HuH-7 (cell line): Measurements from ENCODE around the gene KRTAP5-6.

Experiments
- DNase-seq: peaks from one replicate; pipeline ENCODE4 v3.0.0; 2011; ENCODE audit warnings: low spot score

Gene KRTAP5-6

DNA sequence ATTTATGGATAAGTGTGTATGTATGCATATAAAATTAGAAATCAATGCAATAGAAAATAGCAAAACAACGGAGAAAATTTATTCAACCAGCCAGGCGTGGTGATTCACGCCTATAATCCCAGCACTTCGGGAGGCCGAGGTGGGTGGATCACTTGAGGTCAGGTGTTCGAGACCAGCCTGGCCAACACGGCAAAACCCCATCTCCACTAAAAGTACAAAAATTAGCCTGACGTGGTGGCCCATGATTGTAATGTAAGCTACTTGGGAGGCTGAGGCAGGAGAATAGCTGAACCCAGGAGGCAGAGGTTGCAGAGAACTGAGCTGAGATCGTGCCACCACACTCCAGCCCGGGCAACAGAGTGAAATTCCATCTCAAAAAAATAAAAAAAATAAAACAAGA lies 5.5 kb downstream of the KRTAP5-6 start:
- DNase-seq, result no peak

DNA sequence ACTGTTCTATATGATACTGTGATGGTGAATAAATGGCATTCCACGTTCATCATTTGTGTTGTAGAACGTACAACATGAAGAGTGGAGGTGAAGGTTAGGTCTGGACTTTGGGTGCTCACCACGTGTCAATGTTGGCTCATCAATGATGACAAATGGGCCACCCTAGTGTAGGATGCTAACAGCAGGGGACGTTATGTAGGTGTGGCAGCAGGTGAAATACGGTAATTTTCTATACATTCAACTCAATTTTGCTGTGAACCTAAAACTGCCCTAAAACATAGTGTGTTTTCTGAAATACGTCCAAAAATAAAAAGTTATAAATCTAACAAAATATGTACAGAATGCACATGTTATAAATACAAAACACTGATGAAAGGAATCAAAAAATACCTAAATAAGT lies 6.2 kb downstream of the KRTAP5-6 start:
- no peak for DNase-seq

DNA sequence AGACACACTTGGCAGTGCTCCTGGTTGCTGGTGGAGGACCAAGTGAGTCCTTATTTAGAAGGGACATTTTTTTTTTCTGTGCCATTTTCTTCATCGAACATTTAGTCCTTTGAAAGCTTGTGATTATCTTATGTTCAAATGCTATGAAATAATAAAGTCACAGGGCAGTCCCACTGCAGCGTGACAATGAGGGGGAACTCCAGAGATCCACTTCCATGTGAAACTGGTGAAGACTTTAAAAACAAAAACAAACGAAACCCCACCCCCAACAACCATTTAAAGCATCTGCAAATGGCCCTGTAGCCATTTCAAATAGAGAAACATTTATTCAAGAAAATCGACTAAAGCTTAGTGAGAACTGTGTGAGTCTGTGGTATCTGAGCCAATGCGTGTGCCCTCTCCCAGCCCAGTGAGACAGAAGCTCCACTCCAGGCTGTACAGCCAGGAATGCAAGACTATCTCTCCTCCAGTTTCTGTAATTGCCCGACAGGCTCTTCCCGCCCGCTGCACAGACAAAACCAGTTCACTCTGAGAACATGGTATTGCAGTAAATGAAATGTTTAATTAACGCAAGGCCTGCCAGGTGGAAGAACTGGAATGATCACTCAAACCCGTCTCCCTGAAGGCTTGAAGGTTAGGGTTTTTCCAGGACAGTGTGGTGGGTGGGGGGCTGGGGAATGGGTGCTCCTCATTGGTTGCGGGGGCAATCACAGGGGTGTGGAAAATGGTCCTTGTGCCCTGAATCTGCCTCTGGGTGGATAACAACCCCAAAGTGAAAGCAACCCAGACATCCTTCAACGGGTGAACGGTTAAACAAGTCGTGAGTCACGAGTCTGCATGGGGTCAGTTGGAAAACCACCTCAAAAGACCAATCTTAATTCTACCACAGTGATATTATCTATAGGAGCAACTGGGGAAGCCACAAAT lies 8.4 kb downstream of the KRTAP5-6 start:
- no peak for DNase-seq

DNA sequence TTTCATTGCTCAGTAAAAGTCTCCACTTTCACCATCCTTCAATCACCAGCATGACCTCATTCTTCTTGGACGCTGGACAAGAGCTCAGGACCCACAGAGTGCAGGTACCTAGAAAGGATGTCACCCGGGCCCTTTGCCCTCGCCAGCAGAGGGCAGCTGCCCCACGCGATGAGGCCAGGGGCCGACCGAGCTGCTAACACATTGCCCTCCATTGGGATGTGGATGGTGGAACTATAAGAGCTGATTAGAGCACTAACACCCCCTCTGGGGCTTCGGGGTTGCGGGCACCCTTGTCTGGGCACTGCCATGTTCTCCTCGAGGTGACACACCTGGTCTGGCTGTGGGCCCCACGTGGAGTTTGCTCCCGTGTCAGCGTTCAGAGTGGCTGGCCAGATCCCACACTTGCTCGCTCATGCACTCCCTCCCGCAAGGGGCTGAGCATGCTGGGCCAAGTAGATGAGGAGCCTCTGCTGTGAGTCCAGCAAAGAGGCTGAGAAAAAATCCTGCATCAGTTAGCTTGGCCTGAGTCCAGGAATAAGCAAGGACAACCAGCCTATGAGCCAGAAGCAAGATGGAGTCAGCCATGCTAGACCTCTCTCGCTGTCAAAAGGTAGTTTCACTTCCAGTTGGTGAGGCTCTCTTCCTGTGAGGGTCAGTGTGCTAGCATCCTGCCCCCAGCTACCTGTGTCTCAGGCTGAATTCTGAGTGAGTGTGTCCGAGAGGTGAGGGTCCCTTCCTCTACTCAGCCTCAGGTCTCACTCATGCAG lies 9.8 kb downstream of the KRTAP5-6 start:
- no peak for DNase-seq

DNA sequence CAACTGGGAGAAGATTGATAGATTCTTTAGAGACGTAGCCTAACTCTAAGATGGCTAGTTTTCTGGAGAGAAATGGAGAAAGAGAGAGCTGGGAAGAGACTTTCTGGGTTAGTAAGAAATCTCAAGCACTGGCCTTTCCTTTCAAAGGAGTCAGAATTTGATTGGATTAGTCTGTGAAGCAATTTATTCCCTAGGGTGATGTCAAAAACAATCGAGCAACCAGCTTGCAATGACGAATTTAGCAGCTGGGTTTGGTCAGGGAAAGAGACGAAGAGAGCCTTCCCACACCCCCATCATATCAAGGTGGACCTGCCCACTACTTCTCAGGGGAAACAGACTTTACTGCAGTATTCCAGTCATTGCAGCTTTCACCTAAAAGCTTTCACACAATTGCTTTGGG lies 10.8 kb downstream of the KRTAP5-6 start:
- no peak for DNase-seq

DNA sequence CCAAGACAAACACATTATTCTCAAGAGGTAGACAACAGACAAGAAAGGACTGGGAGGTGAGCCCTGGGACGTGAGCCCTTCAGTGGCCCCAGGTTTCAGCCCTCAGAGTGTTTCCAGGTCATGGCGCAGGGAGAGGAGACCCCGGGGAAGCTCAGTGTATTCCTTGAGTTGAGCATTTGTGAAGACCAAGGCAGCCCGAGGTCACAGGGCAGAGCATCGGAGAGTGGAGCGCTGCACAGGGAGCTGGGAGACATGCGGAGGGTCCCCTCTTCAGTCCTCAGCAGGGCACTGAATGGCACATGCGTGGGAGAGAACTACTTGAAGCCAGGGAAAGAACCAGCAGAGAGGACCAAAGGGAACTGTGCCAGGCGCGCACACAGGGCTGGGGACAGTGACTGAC lies 11.7 kb downstream of the KRTAP5-6 start:
- no peak for DNase-seq

DNA sequence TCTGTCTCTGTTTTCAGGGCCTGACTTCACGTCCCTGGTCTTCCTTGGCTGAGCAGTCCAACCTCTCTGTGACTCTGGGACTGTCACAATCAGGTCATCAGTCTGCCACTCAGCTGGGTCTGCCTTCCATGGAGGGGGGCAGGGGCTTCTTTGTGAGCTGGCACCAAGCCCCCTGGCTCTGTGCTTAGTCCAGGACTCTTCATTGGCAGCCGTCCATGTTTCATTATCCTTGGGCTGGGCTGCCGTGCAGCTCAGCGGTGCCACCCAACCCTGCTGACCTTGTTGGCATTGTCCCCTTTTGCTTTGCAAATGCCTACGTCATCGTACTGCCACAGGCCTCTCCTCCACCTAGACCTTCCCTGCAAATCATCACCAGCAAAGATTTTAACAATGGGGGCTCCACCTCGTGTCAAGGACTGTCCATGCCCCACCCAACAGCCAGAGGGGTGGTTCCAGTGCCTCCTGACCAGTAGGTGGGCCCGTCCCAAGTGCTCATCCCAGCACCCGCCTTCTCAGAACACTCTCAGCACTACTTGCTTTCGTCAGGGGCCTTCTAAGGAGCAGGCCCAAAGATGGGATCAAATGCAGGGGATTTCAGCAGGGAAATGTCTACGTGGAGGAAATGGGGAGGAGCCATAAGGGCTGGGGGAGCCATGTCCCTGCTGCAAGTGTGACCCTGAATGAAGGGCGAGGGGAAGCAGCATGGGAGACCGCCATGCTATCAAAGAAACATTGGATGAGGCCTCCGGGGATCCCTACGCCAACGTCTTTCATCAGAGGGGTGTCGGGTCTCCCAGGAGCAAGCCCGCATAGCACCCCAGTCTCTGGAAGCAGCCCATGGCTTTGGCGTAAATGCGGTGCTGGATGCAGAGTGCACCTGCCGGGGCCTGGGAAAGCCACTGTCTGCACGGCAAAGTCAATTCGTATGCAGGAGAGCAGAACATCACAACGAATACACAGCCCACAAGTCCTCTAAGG lies 18.2 kb downstream of the KRTAP5-6 start:
- DNase-seq, result no peak

DNA sequence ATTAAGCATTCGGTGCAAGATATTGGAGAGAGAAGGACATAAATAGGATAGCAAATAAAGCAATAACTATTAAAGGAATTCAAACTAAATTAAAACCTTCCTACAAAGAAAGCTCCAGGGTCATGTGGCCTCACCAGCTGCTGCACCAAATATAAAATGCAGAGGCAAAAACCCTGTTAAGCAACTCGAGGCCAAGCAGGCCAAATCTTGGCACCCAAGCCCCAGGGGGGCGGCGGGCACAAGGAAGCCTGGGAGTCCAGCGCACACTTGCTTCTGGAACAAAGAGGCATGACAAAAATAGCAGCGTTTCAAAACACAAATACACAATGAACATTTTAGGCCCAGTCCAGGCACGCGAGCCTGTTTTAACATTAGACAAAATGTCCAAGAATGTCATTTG lies 20.8 kb downstream of the KRTAP5-6 start:
- no peak for DNase-seq

DNA sequence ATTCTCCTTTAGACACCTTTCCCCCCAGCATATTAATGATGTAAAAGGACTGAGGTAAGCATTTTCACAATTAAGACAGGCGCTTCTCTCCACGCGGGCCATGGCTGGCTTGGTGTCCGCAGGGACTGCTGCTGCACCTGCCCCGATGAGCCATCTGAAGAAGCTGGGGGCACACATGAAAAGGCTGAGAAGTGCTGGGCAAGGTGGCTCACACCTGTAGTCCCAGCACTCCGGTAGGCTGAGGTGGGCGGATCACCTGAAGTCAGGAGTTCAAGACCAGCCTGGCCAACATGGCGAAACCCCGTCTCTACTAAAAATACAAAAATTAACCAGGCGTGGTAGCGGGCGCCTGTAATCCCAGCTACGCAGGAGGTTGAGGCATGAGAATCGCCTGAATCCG lies 21.3 kb downstream of the KRTAP5-6 start:
- DNase-seq, result no peak

DNA sequence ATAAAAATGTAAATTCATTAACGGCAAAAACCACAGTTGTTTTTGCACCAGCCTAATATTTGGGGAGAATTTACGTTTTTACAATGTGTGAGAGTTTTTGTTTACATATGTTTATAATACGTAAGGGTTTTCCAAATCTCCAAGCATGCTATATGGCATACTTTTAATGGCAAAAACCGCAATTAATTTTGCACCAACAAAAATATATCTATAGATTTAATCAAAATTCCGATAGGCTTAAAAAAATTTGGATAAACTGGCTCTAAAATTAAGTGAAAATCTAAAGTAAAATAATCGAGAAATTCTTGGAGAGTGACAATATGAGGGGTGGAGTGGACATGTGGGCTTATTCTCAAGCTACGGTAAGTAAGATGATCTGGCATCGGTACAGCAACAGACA lies 22.8 kb downstream of the KRTAP5-6 start:
- no peak for DNase-seq

DNA sequence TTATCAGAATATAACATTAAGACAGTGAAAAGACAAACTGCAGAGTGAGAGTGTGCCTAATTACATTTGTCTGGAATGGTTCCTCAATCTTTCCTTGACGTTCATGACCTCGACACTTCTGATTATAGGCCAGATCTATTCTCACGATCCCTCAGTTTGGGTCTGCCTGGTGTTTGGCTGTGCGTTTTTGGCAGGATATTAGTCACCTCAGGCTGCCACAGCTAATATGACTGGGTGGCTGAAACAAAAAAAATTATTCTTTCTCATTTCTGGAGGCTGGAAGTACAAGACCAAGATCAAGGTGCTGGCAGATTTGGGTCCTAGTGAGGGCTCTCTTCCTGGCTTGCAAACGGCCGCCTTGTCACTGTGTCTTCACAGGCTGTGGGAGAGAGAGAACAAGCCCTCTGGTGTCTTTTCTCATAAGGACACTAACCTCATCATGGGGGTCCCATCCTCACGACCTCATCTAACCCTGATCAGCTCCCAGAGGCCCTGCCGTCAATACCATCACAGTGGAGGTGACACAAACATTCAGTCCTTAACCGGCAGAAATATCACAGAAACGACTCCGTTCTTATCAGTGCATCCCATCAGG lies 30.2 kb downstream of the KRTAP5-6 start:
- no peak for DNase-seq

DNA sequence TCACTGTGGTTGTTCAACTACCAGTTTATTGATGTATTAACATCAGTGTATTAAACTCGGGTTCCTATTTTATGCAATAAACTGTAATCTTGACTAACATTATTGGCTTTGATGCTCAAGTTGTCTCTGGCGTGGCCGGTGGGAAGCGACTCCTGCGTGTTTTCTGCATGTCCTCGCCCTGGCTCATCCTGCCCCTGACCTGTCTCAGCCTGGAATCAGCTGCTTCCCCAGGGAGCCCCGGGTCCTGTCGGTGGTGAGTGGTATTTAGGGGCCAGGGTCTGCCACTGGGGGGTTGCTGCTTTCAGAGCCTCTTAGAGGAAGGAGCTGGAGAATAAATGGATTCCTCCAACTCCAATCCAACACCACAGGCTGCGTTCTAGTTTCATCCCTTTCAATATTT lies 30.9 kb downstream of the KRTAP5-6 start:
- no peak for DNase-seq

DNA sequence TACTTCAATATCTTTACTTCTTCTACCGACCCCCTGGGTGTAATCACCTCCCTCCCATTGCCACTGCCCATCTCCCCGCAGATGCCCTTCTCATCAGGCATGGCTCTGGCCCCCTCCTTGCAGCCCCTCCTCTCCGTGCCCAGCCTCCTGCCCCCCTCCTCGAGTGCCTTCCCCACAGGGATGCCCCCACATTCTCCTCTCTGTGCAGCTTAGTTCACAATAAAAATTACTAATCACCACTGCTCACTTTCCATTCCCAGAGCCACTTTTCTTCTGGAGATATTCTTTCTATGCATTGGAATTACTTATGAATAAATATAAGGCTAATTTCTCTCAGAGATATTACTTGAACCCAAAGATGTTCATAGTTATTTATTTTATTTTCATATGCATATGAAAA lies 31.3 kb downstream of the KRTAP5-6 start:
- no peak for DNase-seq

DNA sequence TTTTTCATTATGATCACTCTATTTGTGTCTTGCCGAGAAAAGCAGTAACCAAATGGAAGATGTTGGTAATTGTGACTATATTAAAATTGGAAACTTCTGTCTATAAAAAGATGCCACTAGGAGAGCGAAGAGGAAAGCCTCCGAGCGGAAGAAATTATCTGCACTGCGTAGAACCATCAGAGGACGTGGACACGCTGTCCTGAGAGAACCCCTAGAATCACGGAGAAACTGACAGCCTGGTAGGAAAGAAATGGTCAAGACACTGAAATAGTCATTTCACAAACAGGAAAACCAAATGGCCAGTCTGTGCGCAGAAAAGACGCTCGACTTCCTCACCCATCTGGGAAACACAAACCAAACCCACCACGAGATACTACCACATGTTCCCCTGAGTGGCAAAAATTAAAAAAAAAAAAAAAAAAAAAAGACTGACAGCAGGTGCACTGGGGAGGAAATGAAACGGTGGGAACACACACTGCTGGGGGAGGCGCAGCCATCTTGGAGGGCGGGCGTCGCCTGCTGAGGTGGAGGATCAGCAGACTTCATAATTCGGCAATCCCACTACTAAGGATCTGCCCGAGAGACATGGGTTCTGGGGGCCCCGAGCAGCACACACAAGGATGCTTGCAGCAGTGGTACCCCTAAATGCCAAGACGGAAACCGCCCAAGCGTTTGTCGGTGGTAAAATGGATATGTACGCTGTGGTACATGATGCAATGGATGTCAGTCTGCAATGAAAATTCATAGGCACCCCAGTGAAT lies 32.1 kb downstream of the KRTAP5-6 start:
- DNase-seq, result no peak

DNA sequence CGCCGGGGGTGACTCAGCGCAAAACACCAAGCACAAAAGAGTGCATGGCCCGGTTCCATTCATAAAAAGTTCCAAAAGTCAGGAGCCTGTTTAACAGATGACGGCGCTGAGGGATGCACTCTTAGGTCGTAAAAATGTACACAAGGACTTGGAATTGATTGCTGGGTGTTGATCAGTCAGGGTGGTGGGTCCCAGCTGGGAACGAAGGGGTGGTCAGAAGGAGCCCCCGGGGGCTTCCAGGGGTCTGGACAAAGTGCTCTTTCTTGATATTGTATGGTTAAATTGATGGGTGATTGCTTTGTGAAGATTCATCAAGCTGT lies 32.7 kb downstream of the KRTAP5-6 start:
- no peak for DNase-seq

DNA sequence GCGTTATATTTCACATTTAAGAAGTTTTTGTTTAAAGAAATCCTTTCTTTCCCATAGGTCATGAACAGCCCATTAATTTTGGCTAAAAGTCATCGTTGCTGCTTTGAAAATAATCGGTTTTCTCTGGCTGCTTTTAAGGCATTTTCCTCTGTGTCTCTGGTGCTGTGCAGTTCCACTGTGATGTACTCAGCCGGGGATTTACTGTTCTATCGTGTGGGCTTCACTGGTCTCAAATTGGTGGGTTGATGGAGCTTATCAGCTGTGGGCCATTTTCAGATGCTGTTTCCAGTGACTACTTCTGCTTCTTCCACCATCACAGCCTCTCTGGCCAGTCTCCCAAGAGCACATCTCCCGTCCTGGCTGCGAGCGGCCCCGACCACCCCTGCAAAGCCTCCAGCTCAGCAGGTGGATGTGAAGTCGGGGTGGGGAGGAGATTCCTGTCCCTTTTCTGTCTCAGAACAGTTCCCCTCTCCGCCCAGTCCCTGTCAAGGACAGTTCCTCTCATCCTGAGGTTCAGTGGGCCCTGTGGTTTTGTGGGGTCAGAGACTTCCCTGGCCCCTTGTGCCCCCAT lies 33.1 kb downstream of the KRTAP5-6 start:
- no peak for DNase-seq

DNA sequence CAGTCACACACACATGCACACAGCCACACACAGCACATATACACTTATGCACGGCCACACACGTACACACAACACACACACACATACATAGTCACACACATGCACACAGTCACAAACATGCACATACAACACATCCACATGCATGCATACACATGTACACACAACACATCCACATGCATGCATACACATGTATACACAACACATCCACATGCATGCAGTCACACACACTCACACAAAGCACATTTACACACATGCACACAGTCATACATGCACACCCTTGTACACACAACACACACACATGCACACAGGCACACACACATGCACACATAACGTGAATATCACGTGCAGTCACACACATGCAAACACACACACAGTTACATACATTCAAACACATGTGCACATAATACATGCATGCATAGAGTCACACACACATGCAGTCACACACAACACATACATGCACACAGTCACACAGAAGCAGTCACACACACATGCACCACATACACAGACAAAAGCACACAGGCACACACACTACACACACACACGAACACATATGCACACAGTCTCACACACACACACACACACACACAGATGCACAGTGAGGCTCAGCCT lies 34.6 kb downstream of the KRTAP5-6 start:
- DNase-seq, result no peak

DNA sequence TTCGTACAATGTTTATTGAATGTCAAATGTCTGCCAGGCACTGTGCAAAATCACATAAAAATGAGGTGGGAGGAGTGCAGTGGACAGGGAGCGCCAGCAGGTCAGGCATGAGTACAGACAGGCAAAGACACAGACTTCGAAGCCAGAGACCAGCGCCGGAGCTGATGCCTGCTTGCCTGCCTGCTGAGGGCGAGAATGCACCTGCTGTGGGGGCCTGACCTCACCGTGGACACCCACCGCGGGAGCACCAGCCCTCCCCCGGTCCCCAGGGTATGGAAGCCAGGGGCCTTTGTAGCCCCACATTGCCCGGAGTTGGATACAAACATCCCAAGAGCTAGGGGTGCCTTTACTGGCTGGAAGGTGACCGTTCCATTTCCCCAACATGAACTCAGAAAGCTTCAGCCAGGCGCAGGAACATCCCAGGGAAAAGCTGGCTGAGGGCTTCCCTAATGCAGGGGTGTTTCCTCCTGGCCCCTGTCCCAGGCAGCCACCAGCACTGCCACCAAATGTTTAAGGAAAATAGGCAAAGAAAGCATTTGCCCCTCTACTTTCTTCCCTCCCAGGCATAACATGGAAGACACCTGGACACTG lies 35.5 kb downstream of the KRTAP5-6 start:
- DNase-seq, result no peak

DNA sequence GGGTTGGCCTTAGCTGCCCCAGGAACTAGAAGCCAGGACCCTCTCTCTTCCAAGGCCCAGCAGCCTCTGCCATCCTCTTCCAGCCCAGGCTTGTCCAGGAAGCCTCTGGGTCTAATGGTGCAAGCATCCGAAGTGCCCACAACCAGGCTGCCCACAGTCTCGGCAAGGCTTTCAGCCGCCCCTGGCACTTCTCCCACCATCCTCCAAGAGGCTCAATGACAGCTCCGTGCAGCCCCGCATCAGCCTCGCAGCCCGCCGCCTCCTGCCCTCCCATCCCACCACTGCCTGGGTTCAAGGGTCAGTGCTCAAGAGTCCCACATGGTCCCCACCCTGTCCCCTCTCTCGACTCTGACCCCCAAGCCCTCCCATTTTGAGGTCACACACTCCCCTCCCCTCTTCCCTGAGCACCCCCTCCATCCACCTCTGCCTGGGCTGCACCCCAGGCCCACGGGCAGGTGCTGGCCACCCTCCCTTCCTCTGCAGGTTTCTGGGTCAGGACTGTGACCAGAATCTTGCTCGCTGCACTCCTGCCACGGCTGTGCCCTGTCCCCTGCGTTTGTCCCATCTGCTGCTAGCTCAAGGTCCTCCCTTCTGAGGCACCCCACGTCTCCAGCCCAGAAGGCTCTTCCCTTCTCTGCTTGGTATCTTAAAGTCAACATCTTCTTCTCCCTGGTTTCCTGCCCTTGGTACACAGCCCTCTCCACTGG lies 36.2 kb downstream of the KRTAP5-6 start:
- no peak for DNase-seq
